HEK293 (cell line): ENCODE results near the gene RFLNA.

Source experiments
- ZNF292 ChIP-seq: fragments of 450-650 bp; formaldehyde crosslinking; IDR thresholded peaks from 2 replicates; pipeline ENCODE4 v1.5.1; 2016; ENCODE audit warnings: low read depth, missing biosample characterization, missing genetic modification characterization, borderline replicate concordance
- ZNF416 ChIP-seq: fragments of 450-650 bp; formaldehyde crosslinking; IDR thresholded peaks from 2 replicates; pipeline ENCODE4 v1.5.1; 2016; ENCODE audit warnings: missing biosample characterization, missing genetic modification characterization
- TF ChIP-seq, protein P1 (sequence below): fragments of 450-650 bp; formaldehyde crosslinking; IDR thresholded peaks from 2 replicates; pipeline ENCODE4 v1.5.1; 2016; ENCODE audit warnings: missing biosample characterization, missing genetic modification characterization
- TF ChIP-seq, protein P2 (sequence below): fragments of 450-650 bp; formaldehyde crosslinking; IDR thresholded peaks from 2 replicates; pipeline ENCODE4 v1.5.1; 2016; ENCODE audit warnings: missing biosample characterization, missing genetic modification characterization
- TF ChIP-seq, protein P3 (sequence below): fragments of 450-650 bp; formaldehyde crosslinking; IDR thresholded peaks from 2 replicates; pipeline ENCODE4 v1.5.1; 2016; ENCODE audit warnings: missing biosample characterization, missing genetic modification characterization
- TF ChIP-seq, protein P4 (sequence below): fragments of 450-650 bp; IDR thresholded peaks from 2 replicates; pipeline ENCODE4 v1.5.1; 2018; ENCODE audit warnings: missing biosample characterization, mild to moderate bottlenecking, missing genetic modification characterization

DNA sequence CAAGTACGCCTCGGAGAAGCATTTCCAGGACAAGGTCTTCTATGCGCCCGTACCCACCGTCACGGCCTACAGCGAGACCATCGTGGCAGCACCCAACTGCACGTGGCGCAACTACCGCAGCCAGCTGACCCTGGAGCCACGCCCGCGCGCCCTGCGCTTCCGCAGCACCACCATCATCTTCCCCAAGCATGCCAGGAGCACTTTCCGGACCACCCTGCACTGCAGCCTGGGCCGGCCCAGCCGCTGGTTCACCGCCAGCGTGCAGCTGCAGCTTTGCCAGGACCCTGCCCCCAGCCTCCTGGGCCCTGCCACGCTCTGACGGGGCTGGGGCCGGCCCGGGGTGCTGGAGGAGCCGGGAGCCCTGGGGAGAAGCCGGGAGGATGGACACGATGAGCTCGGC lies 19.3 kb downstream of the RFLNA start:
- TF ChIP-seq, protein P1, sequence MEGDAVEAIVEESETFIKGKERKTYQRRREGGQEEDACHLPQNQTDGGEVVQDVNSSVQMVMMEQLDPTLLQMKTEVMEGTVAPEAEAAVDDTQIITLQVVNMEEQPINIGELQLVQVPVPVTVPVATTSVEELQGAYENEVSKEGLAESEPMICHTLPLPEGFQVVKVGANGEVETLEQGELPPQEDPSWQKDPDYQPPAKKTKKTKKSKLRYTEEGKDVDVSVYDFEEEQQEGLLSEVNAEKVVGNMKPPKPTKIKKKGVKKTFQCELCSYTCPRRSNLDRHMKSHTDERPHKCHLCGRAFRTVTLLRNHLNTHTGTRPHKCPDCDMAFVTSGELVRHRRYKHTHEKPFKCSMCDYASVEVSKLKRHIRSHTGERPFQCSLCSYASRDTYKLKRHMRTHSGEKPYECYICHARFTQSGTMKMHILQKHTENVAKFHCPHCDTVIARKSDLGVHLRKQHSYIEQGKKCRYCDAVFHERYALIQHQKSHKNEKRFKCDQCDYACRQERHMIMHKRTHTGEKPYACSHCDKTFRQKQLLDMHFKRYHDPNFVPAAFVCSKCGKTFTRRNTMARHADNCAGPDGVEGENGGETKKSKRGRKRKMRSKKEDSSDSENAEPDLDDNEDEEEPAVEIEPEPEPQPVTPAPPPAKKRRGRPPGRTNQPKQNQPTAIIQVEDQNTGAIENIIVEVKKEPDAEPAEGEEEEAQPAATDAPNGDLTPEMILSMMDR (tag by site-specific recombination): no peak
- TF ChIP-seq, protein P2, sequence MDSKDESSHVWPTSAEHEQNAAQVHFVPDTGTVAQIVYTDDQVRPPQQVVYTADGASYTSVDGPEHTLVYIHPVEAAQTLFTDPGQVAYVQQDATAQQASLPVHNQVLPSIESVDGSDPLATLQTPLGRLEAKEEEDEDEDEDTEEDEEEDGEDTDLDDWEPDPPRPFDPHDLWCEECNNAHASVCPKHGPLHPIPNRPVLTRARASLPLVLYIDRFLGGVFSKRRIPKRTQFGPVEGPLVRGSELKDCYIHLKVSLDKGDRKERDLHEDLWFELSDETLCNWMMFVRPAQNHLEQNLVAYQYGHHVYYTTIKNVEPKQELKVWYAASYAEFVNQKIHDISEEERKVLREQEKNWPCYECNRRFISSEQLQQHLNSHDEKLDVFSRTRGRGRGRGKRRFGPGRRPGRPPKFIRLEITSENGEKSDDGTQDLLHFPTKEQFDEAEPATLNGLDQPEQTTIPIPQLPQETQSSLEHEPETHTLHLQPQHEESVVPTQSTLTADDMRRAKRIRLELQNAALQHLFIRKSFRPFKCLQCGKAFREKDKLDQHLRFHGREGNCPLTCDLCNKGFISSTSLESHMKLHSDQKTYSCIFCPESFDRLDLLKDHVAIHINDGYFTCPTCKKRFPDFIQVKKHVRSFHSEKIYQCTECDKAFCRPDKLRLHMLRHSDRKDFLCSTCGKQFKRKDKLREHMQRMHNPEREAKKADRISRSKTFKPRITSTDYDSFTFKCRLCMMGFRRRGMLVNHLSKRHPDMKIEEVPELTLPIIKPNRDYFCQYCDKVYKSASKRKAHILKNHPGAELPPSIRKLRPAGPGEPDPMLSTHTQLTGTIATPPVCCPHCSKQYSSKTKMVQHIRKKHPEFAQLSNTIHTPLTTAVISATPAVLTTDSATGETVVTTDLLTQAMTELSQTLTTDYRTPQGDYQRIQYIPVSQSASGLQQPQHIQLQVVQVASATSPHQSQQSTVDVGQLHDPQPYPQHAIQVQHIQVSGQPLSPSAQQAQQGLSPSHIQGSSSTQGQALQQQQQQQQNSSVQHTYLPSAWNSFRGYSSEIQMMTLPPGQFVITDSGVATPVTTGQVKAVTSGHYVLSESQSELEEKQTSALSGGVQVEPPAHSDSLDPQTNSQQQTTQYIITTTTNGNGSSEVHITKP (tag by site-specific recombination): no peak
- TF ChIP-seq, protein P3, sequence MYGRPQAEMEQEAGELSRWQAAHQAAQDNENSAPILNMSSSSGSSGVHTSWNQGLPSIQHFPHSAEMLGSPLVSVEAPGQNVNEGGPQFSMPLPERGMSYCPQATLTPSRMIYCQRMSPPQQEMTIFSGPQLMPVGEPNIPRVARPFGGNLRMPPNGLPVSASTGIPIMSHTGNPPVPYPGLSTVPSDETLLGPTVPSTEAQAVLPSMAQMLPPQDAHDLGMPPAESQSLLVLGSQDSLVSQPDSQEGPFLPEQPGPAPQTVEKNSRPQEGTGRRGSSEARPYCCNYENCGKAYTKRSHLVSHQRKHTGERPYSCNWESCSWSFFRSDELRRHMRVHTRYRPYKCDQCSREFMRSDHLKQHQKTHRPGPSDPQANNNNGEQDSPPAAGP (tag by site-specific recombination): no peak
- TF ChIP-seq ZNF292 (tag by site-specific recombination) (no peak), ZNF416 (tag by site-specific recombination) (no peak)
- TF ChIP-seq, protein P4, sequence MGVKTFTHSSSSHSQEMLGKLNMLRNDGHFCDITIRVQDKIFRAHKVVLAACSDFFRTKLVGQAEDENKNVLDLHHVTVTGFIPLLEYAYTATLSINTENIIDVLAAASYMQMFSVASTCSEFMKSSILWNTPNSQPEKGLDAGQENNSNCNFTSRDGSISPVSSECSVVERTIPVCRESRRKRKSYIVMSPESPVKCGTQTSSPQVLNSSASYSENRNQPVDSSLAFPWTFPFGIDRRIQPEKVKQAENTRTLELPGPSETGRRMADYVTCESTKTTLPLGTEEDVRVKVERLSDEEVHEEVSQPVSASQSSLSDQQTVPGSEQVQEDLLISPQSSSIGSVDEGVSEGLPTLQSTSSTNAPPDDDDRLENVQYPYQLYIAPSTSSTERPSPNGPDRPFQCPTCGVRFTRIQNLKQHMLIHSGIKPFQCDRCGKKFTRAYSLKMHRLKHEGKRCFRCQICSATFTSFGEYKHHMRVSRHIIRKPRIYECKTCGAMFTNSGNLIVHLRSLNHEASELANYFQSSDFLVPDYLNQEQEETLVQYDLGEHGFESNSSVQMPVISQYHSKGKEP (tag by site-specific recombination): no peak
